Neural cell (in vitro differentiated cells): Measurements from ENCODE around the gene ACOX3. TPM values are rescaled to one million over a fixed set of nuclear protein-coding genes. Genes with fewer than 3 reads are reported as not detected.

Experiments used
- H2AFZ ChIP-seq: fragments of 200-600, 300-800 bp; sonication (generic), shearing (Covaris generic); 2 replicates; pipeline ENCODE4 v1.6.0; 2014; ENCODE audit warnings: low read depth, mild to moderate bottlenecking, antibody characterized with exemption, low read length, moderate library complexity
- H3F3A ChIP-seq: fragments of 200-600 bp; shearing (Covaris generic); 2 replicates; pipeline ENCODE4 v1.6.1; 2016; ENCODE audit warnings: mild to moderate bottlenecking, moderate library complexity, mixed read lengths, antibody characterized with exemption, low read length; ENCODE audit not compliant: insufficient read depth, poor library complexity, severe bottlenecking
- H3K27ac ChIP-seq: fragments of 200-600, 300-800 bp; sonication (generic), shearing (Covaris generic); 2 replicates; pipeline ENCODE4 v1.5.1; 2014; ENCODE audit warnings: mild to moderate bottlenecking, low read length, moderate library complexity
- H3K27me3 ChIP-seq: fragments of 300-800, 200-600 bp; sonication (generic), shearing (Covaris generic); 2 replicates; pipeline ENCODE4 v1.6.0; 2014; ENCODE audit warnings: mild to moderate bottlenecking, low read depth, low read length, moderate library complexity; ENCODE audit not compliant: insufficient read depth
- H3K36me3 ChIP-seq: fragments of 300-800, 200-600 bp; sonication (generic), shearing (Covaris generic); 2 replicates; pipeline ENCODE4 v1.5.1; 2014; ENCODE audit warnings: mild to moderate bottlenecking, antibody characterized with exemption, low read length, moderate library complexity; ENCODE audit not compliant: insufficient read depth
- H3K4me2 ChIP-seq: fragments of 300-800, 200-600 bp; sonication (generic), shearing (Covaris generic); 2 replicates; pipeline ENCODE4 v1.6.0; 2014; ENCODE audit warnings: mild to moderate bottlenecking, low read length
- H3K4me3 ChIP-seq: fragments of 300-800, 200-600 bp; sonication (generic), shearing (Covaris generic); 2 replicates; pipeline ENCODE4 v1.5.1; 2014; ENCODE audit warnings: mild to moderate bottlenecking, low read length, moderate library complexity
- H3K79me2 ChIP-seq: fragments of 200-600 bp; shearing (Covaris generic); replicated peaks from 2 replicates; pipeline ENCODE4 v1.6.0; 2014; ENCODE audit warnings: mild to moderate bottlenecking, low read length, moderate library complexity; ENCODE audit not compliant: insufficient read depth
- H3K9ac ChIP-seq: fragments of 300-800, 200-600 bp; sonication (generic), shearing (Covaris generic); 2 replicates; pipeline ENCODE4 v1.6.1; 2016; ENCODE audit warnings: mild to moderate bottlenecking, low read length, mixed read lengths
- H3K9me2 ChIP-seq: fragments of 200-600 bp; shearing (Covaris generic); 2 replicates; pipeline ENCODE4 v1.6.1; 2016; ENCODE audit warnings: mild to moderate bottlenecking, low read length, mixed read lengths; ENCODE audit not compliant: insufficient read depth
- H3K9me3 ChIP-seq: fragments of 200-600, 300-800 bp; sonication (generic), shearing (Covaris generic); 2 replicates; pipeline ENCODE4 v1.6.1; 2016; ENCODE audit warnings: mild to moderate bottlenecking, mixed run types, low read length, moderate library complexity, mixed read lengths
- H4K20me1 ChIP-seq: fragments of 200-600 bp; shearing (Covaris generic); 2 replicates; pipeline ENCODE4 v1.6.1; 2016; ENCODE audit warnings: mild to moderate bottlenecking, mixed run types; ENCODE audit not compliant: insufficient read depth
- CTCF ChIP-seq: fragments of 450-650 bp; IDR thresholded peaks from 2 replicates; pipeline ENCODE4 v1.5.1; 2014; ENCODE audit warnings: antibody characterized with exemption, mild to moderate bottlenecking, moderate library complexity; ENCODE audit not compliant: poor library complexity, severe bottlenecking
- EP300 ChIP-seq: fragments of 450-650 bp; conservative IDR thresholded peaks from 2 replicates; pipeline ENCODE4 v1.6.1; 2014; ENCODE audit warnings: antibody characterized with exemption, mild to moderate bottlenecking, moderate library complexity; ENCODE audit not compliant: poor library complexity, severe bottlenecking
- EZH2 ChIP-seq: fragments of 200-600, 300-800 bp; shearing (Covaris generic), sonication (generic); IDR thresholded peaks from 2 replicates; pipeline ENCODE4 v1.6.1; 2014; ENCODE audit warnings: antibody characterized with exemption, low read length, borderline replicate concordance, mild to moderate bottlenecking; ENCODE audit not compliant: insufficient read depth, poor library complexity, severe bottlenecking
- MXI1 ChIP-seq: fragments of 450-650 bp; conservative IDR thresholded peaks from 2 replicates; pipeline ENCODE4 v1.6.1; 2014; ENCODE audit warnings: antibody characterized with exemption, mild to moderate bottlenecking; ENCODE audit not compliant: poor library complexity, severe bottlenecking
- POLR2AphosphoS5 ChIP-seq: IDR thresholded peaks from 2 replicates; pipeline ENCODE4 v1.6.1; 2012
- RAD21 ChIP-seq: fragments of 450-650 bp; conservative IDR thresholded peaks from 2 replicates; pipeline ENCODE4 v1.6.1; 2014; ENCODE audit warnings: antibody characterized with exemption, mild to moderate bottlenecking, moderate library complexity
- REST ChIP-seq: IDR thresholded peaks from 2 replicates; pipeline ENCODE4 v1.6.1; 2012; ENCODE audit warnings: borderline replicate concordance
- SMC3 ChIP-seq: fragments of 450-650 bp; conservative IDR thresholded peaks from 2 replicates; pipeline ENCODE4 v1.6.1; 2014; ENCODE audit warnings: antibody characterized with exemption, mild to moderate bottlenecking, moderate library complexity; ENCODE audit not compliant: poor library complexity
- TAF1 ChIP-seq: IDR thresholded peaks from 2 replicates; pipeline ENCODE4 v1.6.1; 2012; ENCODE audit warnings: low read depth
- polyA plus RNA-seq: library from polyadenylated mRNA; depleted of rRNA; stranded (reverse); fragments of >200 nt; gene quantifications from 2 replicates; pipeline ENCODE4 v1.2.3, GENCODE V29; 2014

Gene ACOX3
- polyA plus RNA-seq, 1 donor from 2014 or later, result 13.2 TPM

- H3K27me3 ChIP-seq, result no peaks in the 10 kb centered on the region
- no peak overlapping the region for H3K27ac ChIP-seq
- no peaks in the 10 kb centered on the region for H3K9me2 ChIP-seq
- H3K36me3 ChIP-seq, result peaks cover 4% of the 10 kb centered on the region
- no peak overlapping the region for H3K4me2 ChIP-seq
- H3K9ac ChIP-seq, result no peak overlapping the region
- H4K20me1 ChIP-seq, result no peaks in the 10 kb centered on the region
- no peaks in the 10 kb centered on the region for H3K9me3 ChIP-seq
- H3K79me2 ChIP-seq, result no peaks in the 10 kb centered on the region
- H3K4me3 ChIP-seq, result no peak overlapping the region
- peaks cover 4% of the 10 kb centered on the region for H3F3A ChIP-seq
- H2AFZ ChIP-seq, result no peak overlapping the region
- TF ChIP-seq POLR2AphosphoS5 (no peak), RAD21 (no peak), EP300 (no peak), TAF1 (no peak), REST (no peak), MXI1 (no peak), EZH2 (no peak), CTCF (no peak), SMC3 (no peak)
These were observed 43.6 kb downstream of the ACOX3 start for GRCh38 chr4:8396762-8397406.

- TF ChIP-seq EZH2, result no peak
- TF ChIP-seq POLR2AphosphoS5, result no peak
- TF ChIP-seq REST, result no peak
- TF ChIP-seq CTCF, result no peak
- TF ChIP-seq EP300, result no peak
- TF ChIP-seq TAF1, result no peak
- no peak for TF ChIP-seq MXI1
- TF ChIP-seq SMC3, result no peak
- no peak for TF ChIP-seq RAD21
- Histone ChIP-seq H3K4me3 (no peak overlapping the region), H3K9me3 (no peaks in the 10 kb centered on the region), H3K9ac (no peak overlapping the region), H3K27ac (no peak overlapping the region), H2AFZ (no peak overlapping the region), H3K9me2 (no peaks in the 10 kb centered on the region), H3K4me2 (no peak overlapping the region), H3K36me3 (peaks cover 4% of the 10 kb centered on the region), H3F3A (peaks cover 4% of the 10 kb centered on the region), H4K20me1 (no peaks in the 10 kb centered on the region), H3K27me3 (no peaks in the 10 kb centered on the region), H3K79me2 (no peaks in the 10 kb centered on the region)
These were observed 44.8 kb downstream of the ACOX3 start for GRCh38 chr4:8395504-8396296.
